ENCODE data around the gene CALCA.

GRCh38 chr11:14975252-14975587 is 3.1 kb upstream of the CALCA start:
- TF ChIP-seq POLR2A (IDR thresholded peaks at IDR 0.05; ENCODE audit: low read length) = no peak
- no peak for TF ChIP-seq GATA1 (IDR thresholded peaks at IDR 0.05; ENCODE audit: low read depth, low read length)
